ENCODE measurements around the gene SLC12A6. TPM values are rescaled to one million over a fixed set of nuclear protein-coding genes. Genes with fewer than 3 reads are reported as not detected.

Gene SLC12A6
- total and polyA plus RNA-seq, 8 donors, result 25.3 to 47.4 (median 29.7) TPM

DNA sequence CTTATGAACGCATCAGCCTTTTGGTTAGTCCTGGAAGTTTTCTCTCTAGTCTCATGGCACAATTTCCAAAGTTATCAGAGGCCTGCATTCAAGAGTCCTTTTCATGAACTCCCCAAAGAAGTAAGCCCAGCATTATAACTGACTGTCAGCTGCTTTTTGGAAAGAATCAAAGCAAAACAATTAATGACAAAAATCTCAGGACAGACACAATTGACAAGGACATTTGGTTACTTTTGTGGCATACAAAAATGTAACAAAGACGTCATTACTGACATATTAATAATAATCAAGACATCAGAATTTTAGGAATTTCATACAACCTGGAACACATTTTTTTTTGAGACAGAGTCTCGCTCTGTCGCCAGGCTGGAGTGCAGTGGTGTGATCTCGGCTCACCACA is 148.9 kb downstream of the SLC12A6 start:
- intact Hi-C loops (cut with DNase I), result no loop called here

DNA sequence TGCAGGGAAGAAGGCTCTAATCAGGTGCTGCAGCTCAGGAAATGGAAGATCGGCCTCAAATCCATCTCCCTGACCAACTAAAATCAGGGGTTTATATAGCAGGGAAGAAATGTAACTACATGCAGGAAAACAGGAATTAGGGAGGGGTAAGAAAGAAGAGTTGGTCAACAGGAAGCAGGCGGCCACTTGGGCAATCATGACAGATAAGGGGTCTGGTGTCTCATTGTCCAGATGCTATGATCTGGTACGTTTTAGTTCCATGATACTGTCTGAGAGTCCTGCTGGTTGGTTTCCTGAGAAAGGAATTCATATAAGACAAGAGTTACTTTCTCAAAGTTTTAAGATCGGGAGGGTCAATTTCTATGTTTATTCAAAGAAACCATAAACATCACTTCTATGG is 151.9 kb downstream of the SLC12A6 start:
- H3K27ac ChIP-seq, result no peak overlapping the region
- no peak overlapping the region for H3K4me3 ChIP-seq
- peaks cover 0 to 8% of the 10 kb centered on the region in 2 donors for H3K36me3 ChIP-seq
- H3K4me1 ChIP-seq, result peaks cover 2 to 6% of the 10 kb centered on the region in 2 donors
- H3K27me3 ChIP-seq, result no peaks in the 10 kb centered on the region
- intact Hi-C loops (cut with DNase I), result no loop called here
- no peak for DNase-seq
- no peak for ATAC-seq
- TF ChIP-seq, protein P1, sequence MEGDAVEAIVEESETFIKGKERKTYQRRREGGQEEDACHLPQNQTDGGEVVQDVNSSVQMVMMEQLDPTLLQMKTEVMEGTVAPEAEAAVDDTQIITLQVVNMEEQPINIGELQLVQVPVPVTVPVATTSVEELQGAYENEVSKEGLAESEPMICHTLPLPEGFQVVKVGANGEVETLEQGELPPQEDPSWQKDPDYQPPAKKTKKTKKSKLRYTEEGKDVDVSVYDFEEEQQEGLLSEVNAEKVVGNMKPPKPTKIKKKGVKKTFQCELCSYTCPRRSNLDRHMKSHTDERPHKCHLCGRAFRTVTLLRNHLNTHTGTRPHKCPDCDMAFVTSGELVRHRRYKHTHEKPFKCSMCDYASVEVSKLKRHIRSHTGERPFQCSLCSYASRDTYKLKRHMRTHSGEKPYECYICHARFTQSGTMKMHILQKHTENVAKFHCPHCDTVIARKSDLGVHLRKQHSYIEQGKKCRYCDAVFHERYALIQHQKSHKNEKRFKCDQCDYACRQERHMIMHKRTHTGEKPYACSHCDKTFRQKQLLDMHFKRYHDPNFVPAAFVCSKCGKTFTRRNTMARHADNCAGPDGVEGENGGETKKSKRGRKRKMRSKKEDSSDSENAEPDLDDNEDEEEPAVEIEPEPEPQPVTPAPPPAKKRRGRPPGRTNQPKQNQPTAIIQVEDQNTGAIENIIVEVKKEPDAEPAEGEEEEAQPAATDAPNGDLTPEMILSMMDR (IDR thresholded peaks at IDR 0.05), result no peak
- H3K9me3 ChIP-seq, result no peaks in the 10 kb centered on the region

More for the DNA sequence above, 148.9 kb downstream of the SLC12A6 start:
- TF ChIP-seq, protein P1 (IDR thresholded peaks at IDR 0.05), result no peak
- DNase-seq, result no peak
- ATAC-seq, result no peak
- Histone ChIP-seq H3K36me3 (peaks cover 0 to 8% of the 10 kb centered on the region in 2 donors), H3K27me3 (no peaks in the 10 kb centered on the region), H3K9me3 (no peaks in the 10 kb centered on the region), H3K4me3 (no peak overlapping the region), H3K27ac (no peak overlapping the region), H3K4me1 (peaks cover 0 to 6% of the 10 kb centered on the region in 2 donors)

DNA sequence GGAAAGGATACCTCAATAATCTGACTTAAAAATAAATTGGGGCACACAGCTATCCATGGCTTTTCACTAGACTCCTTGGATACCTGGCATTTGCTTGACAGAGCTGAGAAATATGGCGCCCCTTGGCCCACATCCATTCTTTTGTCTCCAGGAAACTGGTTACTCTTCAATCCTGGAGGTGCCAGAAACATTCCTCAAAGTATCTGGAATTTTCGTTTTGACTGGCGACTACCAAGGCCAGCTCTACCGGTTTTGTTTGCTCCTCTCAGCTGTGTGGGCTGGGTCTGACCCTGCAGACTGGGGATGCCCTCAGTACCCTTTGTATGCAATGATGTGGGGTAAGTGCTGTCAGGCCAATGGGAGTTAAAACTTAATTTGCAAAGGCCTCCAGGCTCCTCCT is 154.6 kb downstream of the SLC12A6 start:
- H3K9me3 ChIP-seq, result no peaks in the 10 kb centered on the region
- ATAC-seq, result peak; percentile 34
- no peak overlapping the region for H3K4me3 ChIP-seq
- H3K4me1 ChIP-seq, result peaks cover 0 to 2% of the 10 kb centered on the region in 2 donors
- TF ChIP-seq, protein P1 (IDR thresholded peaks at IDR 0.05), result no peak
- peaks cover 0 to 8% of the 10 kb centered on the region in 2 donors for H3K36me3 ChIP-seq
- intact Hi-C loops (cut with DNase I), result no loop called here
- H3K27ac ChIP-seq, result no peak overlapping the region
- H3K27me3 ChIP-seq, result no peaks in the 10 kb centered on the region
- peak in 1 of 4 donors; percentile 5 for DNase-seq

Small RNAs within 50 kb of the gene (microRNA-seq; reads per million reads assigned to microRNA genes)
- gene MIR1233-1, result 0 reads per million in 2 donors

Other genes with a start within 250 kb of the SLC12A6 start
- 10 to 100 TPM; 76.2 to 87.5 TPM for gene EMC7, start 235.9 kb downstream of the SLC12A6 start, total RNA-seq
- 10 to 100 TPM; 47.1 to 61.2 (median 52.6) TPM for gene EMC7, start 235.9 kb downstream of the SLC12A6 start, polyA plus RNA-seq (ENCODE audit: insufficient read length in 6 of 6)
- gene PGBD4, start 235.7 kb downstream of the SLC12A6 start, total RNA-seq, result 1 to 10 TPM; 1.1 to 1.8 TPM
- gene PGBD4, start 235.7 kb downstream of the SLC12A6 start, polyA plus RNA-seq (ENCODE audit: insufficient read length in 6 of 6), result 1 to 10 TPM; 2.0 to 2.5 (median 2.2) TPM
- 10 to 100 TPM; 37.4 to 53.8 TPM for gene KATNBL1, start 127.7 kb downstream of the SLC12A6 start, total RNA-seq
- 100 to 1,000 TPM in 3 of 6 donors, 10 to 100 TPM in 3; 75.2 to 112 (median 95.6) TPM for gene KATNBL1, start 127.7 kb downstream of the SLC12A6 start, polyA plus RNA-seq (ENCODE audit: insufficient read length in 6 of 6)
- gene EMC4, start 112.8 kb downstream of the SLC12A6 start, total RNA-seq, result 10 to 100 TPM; 93.7 to 97.9 TPM
- gene EMC4, start 112.8 kb downstream of the SLC12A6 start, polyA plus RNA-seq (ENCODE audit: insufficient read length in 6 of 6), result 100 to 1,000 TPM; 115 to 125 (median 124) TPM
- gene NOP10, start 5.4 kb upstream of the SLC12A6 start, total RNA-seq, result 100 to 1,000 TPM; 169 to 188 TPM
- gene NOP10, start 5.4 kb upstream of the SLC12A6 start, polyA plus RNA-seq (ENCODE audit: insufficient read length in 6 of 6), result 100 to 1,000 TPM in 5 of 6 donors, 10 to 100 TPM in 1; 99.8 to 112 (median 107) TPM
- not detected for gene NUTM1, start 5.5 kb upstream of the SLC12A6 start, total RNA-seq
- gene NUTM1, start 5.5 kb upstream of the SLC12A6 start, polyA plus RNA-seq (ENCODE audit: insufficient read length in 6 of 6), result under 1 TPM in 3 of 6 donors, not detected in 3; 0.04 to 0.06 (median 0.04) TPM
- 10 to 100 TPM; 38.8 to 46.3 TPM for gene LPCAT4, start 29.4 kb upstream of the SLC12A6 start, total RNA-seq
- gene LPCAT4, start 29.4 kb upstream of the SLC12A6 start, polyA plus RNA-seq (ENCODE audit: insufficient read length in 6 of 6), result 10 to 100 TPM; 34.9 to 53.0 (median 45.4) TPM
- 10 to 100 TPM; 25.4 to 47.7 TPM for gene GOLGA8A, start 100.0 kb upstream of the SLC12A6 start, total RNA-seq
- gene GOLGA8A, start 100.0 kb upstream of the SLC12A6 start, polyA plus RNA-seq (ENCODE audit: insufficient read length in 6 of 6), result 100 to 1,000 TPM; 134 to 318 (median 254) TPM
- gene GOLGA8B, start 245.9 kb upstream of the SLC12A6 start, total RNA-seq, result 10 to 100 TPM; 45.7 to 56.8 TPM
- gene GOLGA8B, start 245.9 kb upstream of the SLC12A6 start, polyA plus RNA-seq (ENCODE audit: insufficient read length in 6 of 6), result 100 to 1,000 TPM; 132 to 223 (median 191) TPM

Measured in left lung (tissue), 10 donors.